A549 (cell line): ENCODE data around the gene SYT15. TPM values are rescaled to one million over a fixed set of nuclear protein-coding genes. Genes with fewer than 3 reads are reported as not detected.
"Not testable (repeated sequence)": the region's sequence is repeated elsewhere in the genome, so short reads cannot be mapped to it uniquely, and the experiment has no call there.

ENCODE experiments used
- ATAC-seq, 2 experiments: fragments of 200-7000 bp in 1 of 2; fragments of >200 bp in 1 of 2; cut with Nextera tagmentation in 1 of 2; cut with Tn5 transposase in 1 of 2; 3 replicates each; pipeline versions ENCODE4 v1.8.0 to v1.9.1; 2018 to 2020; ENCODE audit warnings: mild to moderate bottlenecking in 1 of 2, moderate library complexity in 1 of 2
- CTCF ChIA-PET: fragments of 300-600 bp; sonication (Branson Sonifier 250); formaldehyde crosslinking; extraction: SDS; loops from one replicate; lab custom pipeline; 2021; ENCODE audit warnings: antibody characterized with exemption, inconsistent platforms; lab: Yijun Ruan, JAX
- POLR2A ChIA-PET: fragments of 350-600 bp; formaldehyde crosslinking; extraction: SDS; loops from one replicate; lab custom pipeline; 2021; ENCODE audit warnings: antibody characterized with exemption, inconsistent platforms; lab: Yijun Ruan, JAX
- DNase-seq, 2 experiments: peaks; one replicate each; pipeline versions ENCODE4 v3.0.0 to v3.0.0-alpha.2; 2011 to 2016; ENCODE audit warnings: low read depth in 1 of 2, low spot score in 1 of 2
- FAIRE-seq: peaks from 2 replicates; lab custom pipeline; 2011; peaks lifted over from hg19 to GRCh38; lab: Jason Lieb, UNC
- H3K27ac ChIP-seq, 2 experiments: fragments of >200 bp; sonication (Bioruptor Twin); formaldehyde crosslinking; 3 replicates each; pipeline ENCODE4 v1.5.1; 2016 to 2017
- H3K4me1 ChIP-seq: fragments of >200 bp; sonication (Bioruptor Twin); formaldehyde crosslinking; 3 replicates; pipeline ENCODE4 v1.6.1; 2016
- H3K4me2 ChIP-seq: fragments of >200 bp; sonication (Bioruptor Twin); formaldehyde crosslinking; 3 replicates; pipeline ENCODE4 v1.6.1; 2016
- H3K4me3 ChIP-seq: fragments of >200 bp; sonication (Bioruptor Twin); formaldehyde crosslinking; 3 replicates; pipeline ENCODE4 v1.5.1; 2016
- H3K9me3 ChIP-seq: fragments of >200 bp; sonication (Bioruptor Twin); formaldehyde crosslinking; 3 replicates; pipeline ENCODE4 v1.6.1; 2016
- CHD4 ChIP-seq: fragments of 200-600 bp; sonication (generic); IDR thresholded peaks from 2 replicates; pipeline ENCODE4 v1.6.1; 2016; ENCODE audit warnings: antibody characterized with exemption, mild to moderate bottlenecking, borderline replicate concordance
- E2F6 ChIP-seq: IDR thresholded peaks from 2 replicates; pipeline ENCODE4 v1.6.1; 2012; ENCODE audit warnings: low read depth, borderline replicate concordance
- EHF ChIP-seq: fragments of 250-450 bp; sonication (Bioruptor Pico); IDR thresholded peaks from 2 replicates; pipeline ENCODE4 v1.5.0; 2020; ENCODE audit warnings: mild to moderate bottlenecking
- EP300 ChIP-seq, 2 experiments: fragments of >200 bp; sonication (Bioruptor Twin); formaldehyde crosslinking; IDR thresholded peaks; 2 replicates in 1 of 2; 3 replicates in 1 of 2; pipeline ENCODE4 v1.6.1; 2016 to 2017
- ESRRA ChIP-seq: fragments of 150-350 bp; IDR thresholded peaks from 2 replicates; pipeline ENCODE4 v1.6.1; 2014; ENCODE audit warnings: mild to moderate bottlenecking, low read length, borderline replicate concordance
- FOSB ChIP-seq: fragments of 250-450 bp; sonication (Bioruptor Pico); IDR thresholded peaks from 2 replicates; pipeline ENCODE4 v1.5.0; 2020; ENCODE audit warnings: mild to moderate bottlenecking, moderate library complexity
- FOSL2 ChIP-seq, 2 experiments: fragments of 450-650 bp in 1 of 2; fragments of >200 bp in 1 of 2; sonication (Bioruptor Twin) in 1 of 2; formaldehyde crosslinking; IDR thresholded peaks; 2 replicates each; pipeline versions ENCODE4 v1.5.0 to v1.6.1; 2016 to 2020; ENCODE audit warnings: mild to moderate bottlenecking in 1 of 2, moderate library complexity in 1 of 2
- HES2 ChIP-seq: fragments of >200 bp; sonication (Bioruptor Twin); formaldehyde crosslinking; IDR thresholded peaks from 2 replicates; pipeline ENCODE4 v1.6.1; 2016
- HEYL ChIP-seq: fragments of 250-450 bp; sonication (Bioruptor Pico); IDR thresholded peaks from 2 replicates; pipeline ENCODE4 v1.8.0; 2021; ENCODE audit warnings: mild to moderate bottlenecking, moderate library complexity
- HOXA7 ChIP-seq: fragments of 250-450 bp; sonication (Bioruptor Pico); IDR thresholded peaks from 2 replicates; pipeline ENCODE4 v1.5.0; 2020; ENCODE audit warnings: mild to moderate bottlenecking, moderate library complexity
- HOXB13 ChIP-seq: fragments of 250-450 bp; sonication (Bioruptor Pico); IDR thresholded peaks from 2 replicates; pipeline ENCODE4 v1.5.0; 2020; ENCODE audit warnings: low read depth, mild to moderate bottlenecking, moderate library complexity
- HOXB5 ChIP-seq: fragments of 250-450 bp; sonication (Bioruptor Pico); IDR thresholded peaks from 2 replicates; pipeline ENCODE4 v1.5.0; 2020; ENCODE audit warnings: mild to moderate bottlenecking, moderate library complexity
- JUN ChIP-seq, 2 experiments: fragments of >200 bp; sonication (Bioruptor Twin); formaldehyde crosslinking; IDR thresholded peaks; 2 replicates in 1 of 2; 3 replicates in 1 of 2; pipeline ENCODE4 v1.6.1; 2016 to 2017
- JUNB ChIP-seq: fragments of >200 bp; sonication (Bioruptor Twin); formaldehyde crosslinking; IDR thresholded peaks from 2 replicates; pipeline ENCODE4 v1.6.1; 2016
- KDM1A ChIP-seq: fragments of 200-600 bp; sonication (generic); IDR thresholded peaks from 2 replicates; pipeline ENCODE4 v1.6.1; 2016; ENCODE audit warnings: low read depth, mild to moderate bottlenecking
- KDM5A ChIP-seq: fragments of 200-600 bp; sonication (generic); IDR thresholded peaks from 2 replicates; pipeline ENCODE4 v1.6.1; 2016; ENCODE audit warnings: antibody characterized with exemption, mild to moderate bottlenecking
- MYC ChIP-seq: IDR thresholded peaks from 2 replicates; pipeline ENCODE4 v1.6.1; 2012; ENCODE audit warnings: mild to moderate bottlenecking, inconsistent platforms, low read length, improper control_type of control experiment, borderline replicate concordance
- NFE2L2 ChIP-seq: fragments of 150-350 bp; conservative IDR thresholded peaks from 2 replicates; pipeline ENCODE4 v1.6.1; 2014; ENCODE audit warnings: low read length
- PBX3 ChIP-seq: IDR thresholded peaks from 2 replicates; pipeline ENCODE4 v1.6.1; 2012
- RARB ChIP-seq: fragments of 250-450 bp; sonication (Bioruptor Pico); IDR thresholded peaks from 2 replicates; pipeline ENCODE4 v1.8.0; 2021; ENCODE audit warnings: mild to moderate bottlenecking, moderate library complexity
- RFX5 ChIP-seq: fragments of 450-650 bp; IDR thresholded peaks from 2 replicates; pipeline ENCODE4 v1.7.1; 2014; ENCODE audit warnings: antibody characterized with exemption, mild to moderate bottlenecking, moderate library complexity
- RNF2 ChIP-seq: fragments of 200-600 bp; sonication (generic); IDR thresholded peaks from 2 replicates; pipeline ENCODE4 v1.6.1; 2016; ENCODE audit warnings: low read depth, mild to moderate bottlenecking, antibody characterized with exemption, moderate library complexity, borderline replicate concordance
- TFCP2L1 ChIP-seq: fragments of 250-450 bp; sonication (Bioruptor Pico); IDR thresholded peaks from 2 replicates; pipeline ENCODE4 v1.5.0; 2021; ENCODE audit warnings: mild to moderate bottlenecking
- ZNF302 ChIP-seq: fragments of 250-450 bp; sonication (Bioruptor Pico); IDR thresholded peaks from 2 replicates; pipeline ENCODE4 v1.9.0; 2021; ENCODE audit warnings: inconsistent platforms, mild to moderate bottlenecking, moderate library complexity
- WGBS: methylation state at CpG from one replicate; pipeline ENCODE4 v1.1.6; 2017; ENCODE audit errors: missing lambda C conversion rate; 5-methylcytosine and 5-hydroxymethylcytosine counted together
- polyA plus RNA-seq, 4 experiments: library from polyadenylated mRNA; depleted of rRNA in 3 of 4; stranded (reverse); fragments of >200 nt; fragmentation: RNase III in 1 of 4; extraction: RNeasy Plus Mini Kit Qiagen cat#74134 plus additional on column Dnase treatment in 1 of 4; gene quantifications; 2 replicates in 3 of 4; 3 replicates in 1 of 4; pipeline ENCODE4 v1.2.3, GENCODE V29; 2011 to 2017

SYT15 gene
- polyA plus RNA-seq, 2 of the 4 experiments (the other 2 are of a cell fraction): 3.5 to 3.6 TPM

GRCh38 chr10:46530249-46531186 is 48.4 kb upstream of the SYT15 start (continued):
- no peak for TF ChIP-seq HEYL (CRISPR knock-in tag)
- no peak for TF ChIP-seq PBX3
- TF ChIP-seq TFCP2L1 (CRISPR knock-in tag): 0 out of 2 replicates have a peak, but pooled peaks have one; percentile 4
- 0 out of 2 replicates have a peak, but pooled peaks have one; percentile 18 for TF ChIP-seq FOSB (CRISPR knock-in tag)
- TF ChIP-seq NFE2L2: peak; percentile 76
- TF ChIP-seq EP300 (IDR thresholded peaks at IDR 0.05): peak; percentile 84 to 88; a peak in 3 of 5 replicates
- TF ChIP-seq KDM5A: no peak

- not testable (repeated sequence) for H3K4me3 ChIP-seq, DNase-seq
- WGBS: 64% methylated on average over 1 of the region's 1 CpG
- Histone ChIP-seq H3K4me2 (peak overlapping the region; percentile 7; the same call in 2 of the 3 replicates), H3K27ac (peak overlapping the region; percentile 92 to 95)
- CTCF ChIA-PET: interaction anchor here (2.9 kb wide), 2 partner anchors 7 to 12 kb away, joined by 17 to 27 read pairs; no protein-coding TSS in a partner anchor
- TF ChIP-seq HOXA7 (CRISPR knock-in tag) (peak; percentile 55; the same call in 1 of the 2 replicates), FOSB (CRISPR knock-in tag) (0 out of 2 replicates have a peak, but pooled peaks have one; percentile 35), HOXB5 (peak; percentile 49; the same call in 1 of the 2 replicates)
- TF ChIP-seq, all 56 proteins: peak for 3; not testable (repeated sequence) for 53
- H3K9me3 ChIP-seq, FAIRE-seq, POLR2A ChIA-PET, ATAC-seq: not testable (repeated sequence)
- peaks cover 57% of the 10 kb centered on the region for H3K4me1 ChIP-seq
Measured at GRCh38 chr10:46532256-46532655, 46.7 kb upstream of the SYT15 start.

- no peak for FAIRE-seq
- Histone ChIP-seq H3K4me1 (peaks cover 72% of the 10 kb centered on the region), H3K4me2 (peak overlapping the region; percentile 11), H3K4me3 (no peak overlapping the region), H3K27ac (peak overlapping the region; percentile 89 to 97), H3K9me3 (no peaks in the 10 kb centered on the region)
- ChIA-PET POLR2A (no interaction called here), CTCF (interaction anchor here (0.7 to 2.6 kb wide), 5 partner anchors 10 to 17 kb away, joined by 3 to 9 read pairs (median 3); no protein-coding TSS in a partner anchor)
- WGBS: 48% methylated on average over 6 of the region's 6 CpGs
- peak; percentile 35 to 48; a peak in 4 of 6 replicates for ATAC-seq
- peak in 1 of 2 experiments; percentile 66 for DNase-seq
- no peak for TF ChIP-seq ESRRA
- TF ChIP-seq KDM1A: no peak
- TF ChIP-seq FOSL2 (IDR thresholded peaks at IDR 0.05): no peak
- TF ChIP-seq FOSL2 (CRISPR knock-in tag; IDR thresholded peaks at IDR 0.05): peak; percentile 31
- TF ChIP-seq MYC: no peak
- TF ChIP-seq ZNF302 (CRISPR knock-in tag): peak; percentile 85; the same call in 1 of the 2 replicates
- TF ChIP-seq HOXB5: peak; percentile 59; the same call in 1 of the 2 replicates
- TF ChIP-seq TFCP2L1 (CRISPR knock-in tag): peak; percentile 83; the same call in 1 of the 2 replicates
- TF ChIP-seq JUN (IDR thresholded peaks at IDR 0.05): 0 out of 5 replicates have a peak, but pooled peaks of 1 of the 2 experiments have one; percentile 22
- TF ChIP-seq RARB: no peak; the same call in 1 of the 2 replicates
- no peak for TF ChIP-seq EP300 (IDR thresholded peaks at IDR 0.05)
- no peak for TF ChIP-seq CHD4
- TF ChIP-seq RNF2: no peak
- TF ChIP-seq RFX5: no peak
- TF ChIP-seq HOXB13 (CRISPR knock-in tag): peak; percentile 69
- TF ChIP-seq NFE2L2: no peak
- no peak for TF ChIP-seq E2F6
- peak; percentile 71 for TF ChIP-seq EHF
- TF ChIP-seq KDM5A: no peak
- no peak for TF ChIP-seq JUNB
- no peak; the same call in 1 of the 2 replicates for TF ChIP-seq HOXA7 (CRISPR knock-in tag)
- TF ChIP-seq HES2: no peak
Measured at GRCh38 chr10:46534828-46535524, 44.0 kb upstream of the SYT15 start.
